ENCODE data around the gene LMO2. TPM values are rescaled to one million over a fixed set of nuclear protein-coding genes. Genes with fewer than 3 reads are reported as not detected.
"Not testable (repeated sequence)": the region's sequence is repeated elsewhere in the genome, so short reads cannot be mapped to it uniquely, and the experiment has no call there.

The LMO2 gene
- total and polyA plus RNA-seq, 3 experiments from 2014 or later: 0.13 to 0.53 TPM; not detected in 1

- no peaks in the 10 kb centered on the region for H3K9me3 Mint-ChIP-seq
- H3K27me3 Mint-ChIP-seq: peaks cover 37 to 76% of the 10 kb centered on the region in 2 donors
- no peaks in the 10 kb centered on the region for H3K36me3 ChIP-seq (ENCODE audit: insufficient read depth, low read length)
- H3K9me3 ChIP-seq (ENCODE audit: low read length): no peaks in the 10 kb centered on the region
- no peak for DNase-seq
- no peaks in the 10 kb centered on the region for H3K36me3 Mint-ChIP-seq
- no peak overlapping the region for H3K4me3 Mint-ChIP-seq
- H3K27ac ChIP-seq (ENCODE audit: low read depth, low read length): no peak overlapping the region
- CTCF ChIA-PET: interaction anchor here (1.0 kb wide), 1 partner anchor 18 kb away, joined by 3 read pairs; no protein-coding TSS in a partner anchor
- H3K4me1 ChIP-seq (ENCODE audit: insufficient read depth, low read length): peaks cover 4% of the 10 kb centered on the region
- H3K27ac Mint-ChIP-seq: no peak overlapping the region
- peaks cover 5 to 8% (median 6%) of the 10 kb centered on the region in 3 donors for H3K4me1 Mint-ChIP-seq
- POLR2A ChIA-PET: no interaction called here
- H3K27me3 ChIP-seq (ENCODE audit: insufficient read depth, low read length, poor library complexity, severe bottlenecking): peaks cover 28% of the 10 kb centered on the region
- H3K4me3 ChIP-seq (ENCODE audit: low read length): no peak overlapping the region
Observed at GRCh38 chr11:33825854-33826560, 65.9 kb downstream of the LMO2 start.

DNA sequence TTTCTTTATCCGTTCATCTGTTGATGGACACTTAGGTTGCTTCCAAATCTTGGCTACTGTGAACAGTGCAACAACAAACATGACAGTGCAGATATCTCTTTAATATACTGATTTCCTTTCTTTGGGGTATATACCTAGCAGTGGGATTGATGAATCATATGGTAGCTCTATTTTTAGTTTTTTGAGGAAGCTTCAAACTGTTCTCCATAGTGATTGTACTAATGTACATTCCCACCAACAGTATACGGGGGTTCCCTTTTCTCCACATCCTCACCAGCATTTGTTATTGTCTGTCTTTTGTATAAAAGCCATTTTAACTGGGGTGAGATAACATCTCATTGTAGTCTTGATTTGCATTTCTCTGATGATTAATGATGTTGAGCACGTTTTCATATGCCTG is 68.9 kb downstream of the LMO2 start:
- H3K9me3 ChIP-seq (ENCODE audit: low read length); H3K36me3 Mint-ChIP-seq; H3K4me3 ChIP-seq (ENCODE audit: low read length); POLR2A ChIA-PET; H3K4me1 ChIP-seq (ENCODE audit: insufficient read depth, low read length); H3K27ac Mint-ChIP-seq; H3K4me3 Mint-ChIP-seq; H3K4me1 Mint-ChIP-seq; DNase-seq; H3K36me3 ChIP-seq (ENCODE audit: insufficient read depth, low read length); H3K9me3 Mint-ChIP-seq; H3K27ac ChIP-seq (ENCODE audit: low read depth, low read length); CTCF ChIA-PET: not testable (repeated sequence)
- peaks cover 10% of the 10 kb centered on the region for H3K27me3 ChIP-seq (ENCODE audit: insufficient read depth, low read length, poor library complexity, severe bottlenecking)
- H3K27me3 Mint-ChIP-seq: peaks cover 26 to 50% of the 10 kb centered on the region in 2 donors

- CTCF ChIA-PET: interaction anchor here (1.2 to 1.9 kb wide), 2 partner anchors 10 to 11 kb away, joined by 3 to 7 read pairs; no protein-coding TSS in a partner anchor
- Mint-ChIP-seq H3K4me1 (no peaks in the 10 kb centered on the region), H3K9me3 (no peaks in the 10 kb centered on the region), H3K4me3 (no peak overlapping the region), H3K27me3 (peaks cover 17 to 32% of the 10 kb centered on the region in 2 donors), H3K27ac (no peak overlapping the region), H3K36me3 (no peaks in the 10 kb centered on the region)
- no peak for DNase-seq
- Histone ChIP-seq H3K27ac (ENCODE audit: low read depth, low read length) (no peak overlapping the region), H3K27me3 (ENCODE audit: insufficient read depth, low read length, poor library complexity, severe bottlenecking) (peaks cover 9% of the 10 kb centered on the region), H3K4me3 (ENCODE audit: low read length) (no peak overlapping the region), H3K4me1 (ENCODE audit: insufficient read depth, low read length) (no peaks in the 10 kb centered on the region), H3K36me3 (ENCODE audit: insufficient read depth, low read length) (no peaks in the 10 kb centered on the region), H3K9me3 (ENCODE audit: low read length) (no peaks in the 10 kb centered on the region)
- POLR2A ChIA-PET: no interaction called here
Observed at GRCh38 chr11:33819278-33820035, 72.4 kb downstream of the LMO2 start.

Other genes with a start within 250 kb of the LMO2 start
- not detected for gene C11orf91, start 191.2 kb downstream of the LMO2 start, total RNA-seq
- gene C11orf91, start 191.2 kb downstream of the LMO2 start, polyA plus RNA-seq: not detected
- gene CD59, start 155.7 kb downstream of the LMO2 start, total RNA-seq: 10 to 100 TPM; 25.2 to 28.0 TPM
- gene CD59, start 155.7 kb downstream of the LMO2 start, polyA plus RNA-seq: 40.4 TPM
- 10 to 100 TPM; 16.7 to 17.1 TPM for gene FBXO3, start 117.6 kb downstream of the LMO2 start, total RNA-seq
- 33.4 TPM for gene FBXO3, start 117.6 kb downstream of the LMO2 start, polyA plus RNA-seq
- 100 to 1,000 TPM; 275 to 287 TPM for gene CAPRIN1, start 159.7 kb upstream of the LMO2 start, total RNA-seq
- gene CAPRIN1, start 159.7 kb upstream of the LMO2 start, polyA plus RNA-seq: 75.2 TPM
- 100 to 1,000 TPM; 143 to 148 TPM for gene NAT10, start 213.6 kb upstream of the LMO2 start, total RNA-seq
- gene NAT10, start 213.6 kb upstream of the LMO2 start, polyA plus RNA-seq: 40.1 TPM

Measured in CD8-positive, alpha-beta memory T cell (primary cell).